ENCODE results near the gene ZNF226.
"Not testable (repeated sequence)": the region's sequence is repeated elsewhere in the genome, so short reads cannot be mapped to it uniquely, and the experiment has no call there.

Gene ZNF226

GRCh38 chr19:44212866-44213346 is 48.0 kb downstream of the ZNF226 start:
- peak in 1 of 2 experiments; percentile 31 for DNase-seq

- not testable (repeated sequence) for DNase-seq
Observed at GRCh38 chr19:44219926-44220325, 55.0 kb downstream of the ZNF226 start.

GRCh38 chr19:44220761-44221160 is 55.9 kb downstream of the ZNF226 start:
- DNase-seq = not testable (repeated sequence)

- not testable (repeated sequence) for DNase-seq
Observed at GRCh38 chr19:44221291-44221690, 56.4 kb downstream of the ZNF226 start.

Data from NCI-H446 (cell line).